Middle frontal gyrus (tissue), 1 donor: ENCODE results near the gene MUC3A.

Source experiments
- DNase-seq: peaks from one replicate; pipeline ENCODE4 v3.0.0-alpha.2; 2015; ENCODE audit warnings: low spot score; ENCODE audit errors: extremely low spot score

Gene MUC3A

DNA sequence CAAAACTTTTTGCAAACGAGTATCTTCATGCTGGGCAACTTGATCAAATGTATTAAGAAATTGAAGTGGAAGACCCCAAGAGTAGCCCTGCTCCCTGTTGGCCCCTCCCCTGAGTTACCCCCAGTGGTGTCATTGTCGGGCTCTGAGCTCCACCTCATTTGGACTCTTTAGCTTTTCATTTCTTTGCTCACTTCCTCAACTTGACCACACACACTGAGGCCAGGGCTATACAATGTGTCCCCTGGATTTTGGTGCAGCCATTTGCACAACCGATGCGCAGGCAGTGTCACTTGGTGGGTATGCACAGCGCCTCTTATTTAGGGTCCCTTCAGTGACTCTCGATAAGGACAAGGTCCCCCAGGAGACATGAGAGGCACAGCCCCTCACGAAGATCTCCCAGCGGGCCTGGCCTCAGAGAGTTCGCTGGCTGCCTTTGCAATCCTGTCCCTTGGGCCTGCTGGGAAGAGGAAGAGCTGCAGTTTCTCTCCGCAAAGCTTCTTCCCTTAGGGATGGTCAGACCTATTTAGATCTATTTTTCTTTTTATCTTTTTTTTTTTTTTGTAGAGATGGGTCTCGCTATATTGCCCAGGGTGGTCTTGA, 2.5 kb upstream of the MUC3A start:
- no peak for DNase-seq

DNA sequence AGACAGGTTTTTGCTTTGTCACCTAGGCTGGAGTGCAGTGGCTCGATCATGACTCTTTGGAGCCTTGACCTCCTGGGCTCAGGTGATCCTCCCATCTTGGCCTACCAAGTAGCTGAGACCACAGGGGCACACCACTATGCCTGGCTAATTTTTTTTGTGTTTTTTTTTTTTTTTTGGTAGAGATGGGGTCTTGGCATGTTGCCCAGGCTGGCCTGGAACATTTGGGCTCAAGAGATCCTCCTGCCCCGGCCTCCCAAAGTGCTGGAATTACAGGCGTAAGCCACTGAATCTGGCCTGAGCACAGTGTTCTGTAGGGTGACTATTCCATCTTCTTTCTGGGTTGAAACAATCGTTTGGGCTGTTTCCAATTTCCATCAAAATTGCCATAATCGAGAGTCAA, 1.5 kb upstream of the MUC3A start:
- DNase-seq, result no peak

DNA sequence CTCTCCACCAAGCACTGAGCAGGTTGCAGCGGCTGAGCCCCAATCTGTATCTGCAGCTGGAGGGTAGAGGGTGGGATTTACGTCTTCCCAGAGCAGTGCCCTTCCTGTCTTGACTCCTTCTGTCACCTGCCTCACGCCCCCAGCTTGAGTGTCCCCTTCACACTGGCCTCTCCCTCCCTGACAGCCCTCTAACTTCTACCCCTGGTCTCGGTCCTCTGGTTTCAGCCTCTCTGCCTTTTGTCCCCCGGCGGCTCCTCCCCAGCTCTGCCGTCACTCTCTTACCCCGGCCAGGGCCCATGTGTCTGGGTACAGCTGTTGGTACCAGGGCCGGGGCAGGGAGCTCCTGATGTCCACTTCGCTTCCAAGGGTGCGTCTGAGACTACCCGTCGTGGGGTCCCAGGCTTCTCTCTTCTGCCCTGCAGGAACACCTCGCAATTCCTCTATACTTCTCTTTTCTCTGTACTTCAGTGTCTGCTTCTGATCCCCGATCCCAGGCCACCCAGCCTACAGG, 654 bp downstream of the MUC3A start:
- DNase-seq, result no peak

DNA sequence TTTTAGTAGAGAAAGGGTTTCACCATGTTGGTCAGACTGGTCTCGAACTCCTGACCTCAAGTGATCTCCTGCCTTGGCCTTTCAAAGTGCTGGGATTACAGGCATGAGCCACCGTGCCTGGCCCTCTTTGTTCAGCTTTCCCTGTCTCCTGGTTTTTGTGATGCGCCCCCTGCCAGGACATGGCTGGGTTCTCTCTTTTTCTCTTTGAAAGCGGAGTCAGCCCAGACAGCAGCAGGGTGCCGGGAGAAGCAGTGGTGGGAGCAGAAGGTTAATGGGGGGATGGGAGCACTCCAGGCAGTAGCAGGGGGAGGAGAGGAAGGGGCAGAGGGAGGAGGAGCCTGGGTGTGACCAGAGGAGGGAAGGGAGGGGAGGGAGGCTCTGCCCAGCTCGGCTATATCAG, 1.8 kb downstream of the MUC3A start:
- no peak for DNase-seq

DNA sequence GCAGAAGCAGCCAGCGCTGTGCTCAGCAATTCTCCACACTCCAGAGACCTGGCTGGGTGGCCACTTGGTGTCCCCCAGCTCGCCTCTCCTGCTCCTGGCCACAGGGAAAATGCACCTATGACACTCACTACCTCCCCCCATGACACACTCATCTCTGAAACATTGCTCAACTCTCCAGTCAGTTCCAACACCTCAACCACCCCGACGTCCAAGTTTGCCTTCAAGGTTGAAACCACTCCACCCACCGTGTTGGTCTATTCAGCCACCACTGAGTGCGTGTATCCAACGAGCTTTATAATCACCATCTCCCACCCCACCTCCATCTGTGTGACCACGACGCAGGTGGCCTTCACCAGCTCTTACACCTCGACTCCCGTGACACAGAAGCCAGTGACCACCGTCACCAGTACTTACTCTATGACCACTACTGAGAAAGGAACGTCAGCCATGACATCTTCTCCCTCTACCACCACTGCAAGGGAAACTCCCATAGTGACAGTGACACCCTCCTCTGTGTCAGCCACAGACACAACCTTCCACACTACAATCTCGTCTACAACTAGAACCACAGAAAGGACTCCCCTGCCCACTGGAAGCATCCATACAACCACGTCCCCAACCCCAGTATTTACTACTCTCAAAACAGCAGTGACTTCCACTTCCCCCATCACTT, 2.7 kb downstream of the MUC3A start:
- no peak for DNase-seq

DNA sequence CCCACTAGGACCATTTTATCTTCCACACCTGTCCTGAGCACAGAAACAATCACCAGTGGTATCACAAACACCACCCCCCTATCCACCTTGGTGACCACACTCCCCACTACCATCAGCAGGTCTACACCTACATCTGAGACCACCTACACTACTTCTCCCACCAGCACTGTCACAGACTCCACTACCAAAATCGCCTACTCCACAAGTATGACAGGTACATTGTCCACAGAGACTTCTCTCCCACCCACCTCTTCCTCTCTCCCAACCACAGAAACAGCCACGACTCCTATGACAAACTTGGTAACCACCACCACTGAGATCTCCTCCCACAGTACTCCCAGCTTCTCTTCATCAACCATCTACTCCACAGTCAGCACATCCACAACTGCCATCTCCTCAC, 3.3 kb downstream of the MUC3A start:
- DNase-seq, result no peak

DNA sequence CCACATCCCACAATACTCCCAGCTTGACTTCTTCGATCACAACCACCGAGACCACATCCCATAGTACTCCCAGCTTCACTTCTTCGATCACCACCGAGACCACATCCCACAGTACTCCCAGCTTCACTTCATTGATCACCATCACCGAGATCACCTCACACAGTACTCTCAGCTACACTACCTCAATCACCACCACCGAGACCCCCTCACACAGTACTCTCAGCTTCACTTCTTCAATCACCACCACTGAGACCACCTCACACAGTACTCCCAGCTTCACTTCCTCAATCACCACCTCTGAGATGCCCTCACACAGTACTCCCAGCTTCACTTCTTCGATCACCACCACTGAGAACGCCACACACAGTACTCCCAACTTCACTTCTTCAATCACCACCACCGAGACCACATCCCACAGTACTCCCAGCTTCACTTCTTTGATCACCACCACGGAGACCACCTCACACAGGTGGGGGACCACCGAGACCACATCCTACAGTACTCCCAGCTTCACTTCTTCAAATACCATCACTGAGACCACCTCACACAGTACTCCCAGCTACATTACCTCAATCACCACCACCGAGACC, 8.6 kb downstream of the MUC3A start:
- DNase-seq, result no peak

DNA sequence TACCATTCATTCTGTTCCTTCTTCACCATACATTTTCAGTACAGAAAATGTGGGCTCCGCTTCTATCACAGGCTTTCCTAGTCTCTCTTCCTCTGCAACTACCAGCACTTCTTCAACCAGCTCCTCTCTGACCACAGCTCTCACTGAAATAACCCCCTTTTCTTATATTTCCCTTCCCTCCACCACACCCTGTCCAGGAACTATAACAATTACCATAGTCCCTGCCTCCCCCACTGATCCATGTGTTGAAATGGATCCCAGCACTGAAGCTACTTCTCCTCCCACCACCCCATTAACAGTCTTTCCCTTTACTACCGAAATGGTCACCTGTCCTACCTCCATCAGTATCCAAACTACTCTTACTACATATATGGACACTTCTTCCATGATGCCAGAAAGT, 10.6 kb downstream of the MUC3A start:
- DNase-seq, result no peak

DNA sequence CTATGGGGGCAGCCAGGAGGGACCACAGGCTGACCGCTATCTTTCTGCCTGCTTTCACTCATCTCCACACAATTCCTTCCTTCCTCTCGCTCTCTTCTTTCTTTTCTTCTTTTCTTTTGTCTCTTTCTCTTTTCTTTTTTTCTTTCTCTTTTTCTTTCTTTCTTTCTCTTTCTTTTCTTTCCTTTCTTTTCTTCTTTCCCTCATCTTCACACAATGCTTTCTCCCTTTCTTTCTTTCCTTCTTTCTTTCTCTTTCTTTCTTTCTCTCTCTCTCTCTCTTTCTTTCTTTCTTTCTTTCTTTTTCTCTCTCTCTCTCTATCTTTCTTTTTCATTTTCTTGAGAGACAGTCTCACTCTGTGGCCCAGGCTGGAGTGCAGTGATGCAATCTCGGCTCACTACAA, 13.2 kb downstream of the MUC3A start:
- DNase-seq, result no peak

DNA sequence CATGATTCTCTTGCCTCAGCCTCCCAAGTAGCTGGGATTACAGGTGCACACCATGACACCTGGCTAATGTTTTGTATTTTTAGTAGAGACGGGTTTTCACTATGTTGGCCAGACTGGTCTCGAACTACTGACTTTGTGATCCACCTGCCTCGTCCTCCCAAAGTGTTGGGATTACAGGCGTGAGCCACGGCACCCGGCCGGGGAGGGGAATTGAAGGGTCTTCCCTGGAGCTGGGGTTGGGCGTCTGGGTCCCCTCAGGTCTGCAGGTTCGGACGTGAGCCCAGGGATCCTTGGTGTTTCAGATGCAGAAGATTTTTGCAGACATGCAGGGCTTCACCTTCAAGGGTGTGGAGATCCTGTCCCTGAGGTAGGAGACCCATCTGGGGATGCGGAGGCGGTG, 14.1 kb downstream of the MUC3A start:
- no peak for DNase-seq

DNA sequence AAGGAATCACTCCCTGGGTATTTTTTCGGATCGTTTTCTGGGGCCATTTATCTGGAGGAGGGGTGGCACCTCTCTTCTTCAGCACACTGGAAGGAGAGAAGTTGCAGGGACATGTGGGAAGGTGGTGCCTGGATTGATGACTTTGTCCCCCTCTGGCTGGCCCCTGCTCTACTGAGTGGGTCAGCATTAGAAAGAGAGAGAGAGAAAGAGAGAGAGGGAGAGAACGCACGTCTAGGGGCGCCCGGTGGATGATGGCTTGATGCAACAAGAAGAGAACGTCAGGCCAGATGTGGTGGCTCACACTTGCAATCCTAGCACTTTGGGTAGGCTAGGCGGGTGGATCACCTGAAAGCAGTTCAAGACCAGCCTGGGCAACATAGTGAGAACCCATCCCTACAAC, 14.5 kb downstream of the MUC3A start:
- no peak for DNase-seq

DNA sequence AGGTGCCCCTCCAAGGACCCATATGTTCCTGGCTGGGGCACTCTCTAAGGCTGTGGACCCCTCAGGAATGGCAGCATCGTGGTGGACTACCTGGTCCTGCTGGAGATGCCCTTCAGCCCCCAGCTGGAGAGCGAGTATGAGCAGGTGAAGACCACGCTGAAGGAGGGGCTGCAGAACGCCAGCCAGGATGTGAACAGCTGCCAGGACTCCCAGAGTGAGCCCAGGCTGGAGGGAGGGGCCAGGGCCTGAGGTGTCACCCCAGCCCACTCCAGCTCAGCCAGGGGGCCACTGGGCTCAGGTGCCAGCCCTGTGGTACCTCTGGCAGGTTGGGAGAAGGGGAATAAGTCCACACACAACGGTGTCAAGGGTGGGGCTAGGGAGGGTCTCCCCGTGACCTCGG, 15.3 kb downstream of the MUC3A start:
- DNase-seq, result no peak

DNA sequence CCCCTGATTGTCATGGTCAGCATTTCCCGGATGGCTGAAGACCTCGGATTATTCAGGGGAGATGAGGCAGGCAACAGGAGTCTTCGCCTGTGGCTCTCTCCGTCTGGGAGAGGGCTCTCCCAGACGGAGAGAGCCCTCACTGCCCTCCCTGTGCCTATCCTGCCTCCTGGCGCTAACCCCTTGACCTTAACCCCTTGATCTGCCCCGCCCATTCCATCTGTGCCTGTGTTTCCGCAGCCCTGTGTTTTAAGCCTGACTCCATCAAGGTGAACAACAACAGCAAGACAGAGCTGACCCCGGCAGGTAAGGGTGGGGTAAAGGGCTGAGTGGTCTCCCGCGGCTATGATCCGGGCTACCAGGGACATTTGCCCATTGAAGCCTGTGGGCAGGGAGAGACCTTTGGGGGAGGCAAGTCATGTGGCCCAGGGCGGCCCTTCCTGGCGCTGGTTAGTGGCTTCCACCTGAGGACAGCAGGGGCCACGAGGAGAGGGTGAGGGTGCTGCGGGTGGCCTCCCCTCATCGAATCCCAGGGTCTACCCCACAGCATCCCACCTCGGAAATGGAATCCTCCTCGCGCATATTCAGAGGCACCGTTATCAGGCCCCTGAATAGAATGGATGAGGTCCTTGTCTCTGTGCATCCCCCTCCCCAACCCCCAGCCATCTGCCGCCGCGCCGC, 15.8 kb downstream of the MUC3A start:
- DNase-seq, result no peak

DNA sequence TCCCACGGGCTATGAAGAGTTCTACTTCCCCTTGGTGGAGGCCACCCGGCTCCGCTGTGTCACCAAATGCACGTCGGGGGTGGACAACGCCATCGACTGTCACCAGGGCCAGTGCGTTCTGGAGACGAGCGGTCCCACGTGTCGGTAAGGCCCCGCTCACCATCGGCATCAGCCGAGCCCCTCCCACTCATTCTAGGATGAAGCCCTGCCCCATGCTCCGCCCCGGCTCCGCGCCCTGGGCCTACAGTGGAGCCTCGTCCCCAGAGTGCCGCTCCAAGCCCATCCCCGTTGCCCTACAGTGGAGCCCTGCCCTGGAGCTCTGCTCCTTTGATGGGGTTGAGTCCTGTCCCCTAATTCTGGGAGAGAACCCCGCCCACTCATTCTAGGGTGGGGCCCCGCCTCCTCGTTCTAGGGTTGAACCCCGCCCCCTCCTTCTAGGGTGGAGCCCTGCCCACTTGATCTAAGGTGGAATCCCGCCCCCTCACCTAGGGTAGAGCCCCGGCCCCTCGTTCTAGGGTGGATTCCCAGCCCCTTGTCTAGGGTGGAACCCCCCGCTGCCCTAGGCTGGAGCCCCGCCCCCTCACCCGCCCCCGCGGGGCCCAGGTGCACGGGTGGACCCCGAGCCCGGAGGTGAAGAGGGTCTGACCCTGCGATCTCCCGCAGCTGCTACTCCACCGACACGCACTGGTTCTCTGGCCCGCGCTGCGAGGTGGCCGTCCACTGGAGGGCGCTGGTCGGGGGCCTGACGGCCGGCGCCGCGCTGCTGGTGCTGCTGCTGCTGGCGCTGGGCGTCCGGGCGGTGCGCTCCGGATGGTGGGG, 16.6 kb downstream of the MUC3A start:
- DNase-seq, result no peak

DNA sequence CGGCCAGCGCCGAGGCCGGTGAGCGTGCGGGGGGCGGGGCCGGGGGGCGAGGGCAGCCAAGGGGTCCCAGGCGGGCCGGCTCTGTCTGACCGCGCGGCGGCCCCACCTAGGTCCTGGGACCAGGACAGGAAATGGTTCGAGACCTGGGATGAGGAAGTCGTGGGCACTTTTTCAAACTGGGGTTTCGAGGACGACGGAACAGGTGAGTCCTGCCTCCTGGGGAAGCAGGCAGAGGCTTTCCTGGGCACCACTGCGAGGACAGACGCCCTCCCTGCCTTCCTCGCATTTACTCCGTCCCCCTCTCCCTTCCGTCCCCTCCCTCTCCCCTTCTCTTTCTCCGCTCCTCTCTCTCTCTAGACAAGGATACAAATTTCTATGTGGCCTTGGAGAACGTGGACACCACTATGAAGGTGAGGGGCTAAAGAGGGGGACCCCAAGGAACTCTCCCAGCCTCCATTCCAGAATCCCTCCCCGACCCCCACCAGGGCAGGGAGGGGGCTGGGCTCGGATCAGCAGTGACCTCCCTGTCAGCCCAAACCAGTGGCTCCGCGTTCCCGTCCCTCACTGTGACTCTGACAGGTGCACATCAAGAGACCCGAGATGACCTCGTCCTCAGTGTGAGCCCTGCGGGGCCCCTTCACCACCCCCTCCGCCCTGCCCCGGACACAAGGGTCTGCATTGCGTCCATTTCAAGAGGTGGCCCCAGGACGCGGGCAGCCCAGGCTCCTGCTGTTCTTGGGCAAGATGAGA, 17.4 kb downstream of the MUC3A start:
- DNase-seq, result no peak

DNA sequence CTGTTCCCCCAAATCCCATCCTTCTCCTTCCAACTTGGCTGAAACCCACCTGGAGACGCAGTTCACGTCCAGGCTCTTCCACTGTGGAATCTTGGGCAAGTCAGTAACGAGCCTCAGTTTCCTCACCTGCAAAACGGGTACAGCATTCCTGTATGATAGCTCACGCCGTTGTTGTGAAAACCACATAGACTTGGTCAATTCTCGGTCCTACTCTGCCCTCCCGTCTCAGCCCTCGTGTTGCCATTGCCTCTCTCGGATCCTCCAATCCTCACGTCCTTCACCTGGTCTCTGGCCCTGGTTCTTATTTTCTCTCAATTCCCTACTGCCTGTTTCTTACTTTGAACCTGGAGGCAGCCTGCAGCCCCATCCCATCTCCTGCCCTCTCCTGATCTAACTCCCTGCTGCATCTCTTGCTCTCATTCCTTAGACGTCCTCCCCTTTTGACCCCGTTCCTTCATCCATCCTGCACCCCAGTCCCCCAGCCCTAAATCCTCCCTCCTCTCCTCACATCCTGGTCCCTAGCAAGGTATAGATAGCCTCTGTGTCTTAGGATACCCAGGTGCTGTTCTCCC, 18.0 kb downstream of the MUC3A start:
- DNase-seq, result no peak

DNA sequence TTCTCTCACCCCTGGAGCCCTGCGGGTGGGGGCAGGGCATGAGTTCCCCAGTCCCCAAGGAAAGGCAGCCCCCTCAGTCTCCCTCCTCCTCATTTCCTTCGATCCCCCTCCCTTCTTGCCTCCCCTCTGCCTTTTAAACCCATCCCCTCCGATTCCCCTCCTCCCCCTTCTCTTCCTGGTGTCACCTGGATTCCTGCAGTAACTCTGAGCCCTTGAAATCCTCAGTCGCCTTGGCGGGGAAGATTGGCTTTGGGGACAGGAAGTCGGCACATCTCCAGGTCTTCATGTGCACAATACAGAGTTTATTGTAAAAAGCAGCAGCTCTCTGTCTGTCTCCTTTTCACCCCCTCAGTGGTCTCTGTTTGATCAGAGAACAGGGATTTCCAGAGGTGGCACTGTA, 18.7 kb downstream of the MUC3A start:
- DNase-seq, result no peak

DNA sequence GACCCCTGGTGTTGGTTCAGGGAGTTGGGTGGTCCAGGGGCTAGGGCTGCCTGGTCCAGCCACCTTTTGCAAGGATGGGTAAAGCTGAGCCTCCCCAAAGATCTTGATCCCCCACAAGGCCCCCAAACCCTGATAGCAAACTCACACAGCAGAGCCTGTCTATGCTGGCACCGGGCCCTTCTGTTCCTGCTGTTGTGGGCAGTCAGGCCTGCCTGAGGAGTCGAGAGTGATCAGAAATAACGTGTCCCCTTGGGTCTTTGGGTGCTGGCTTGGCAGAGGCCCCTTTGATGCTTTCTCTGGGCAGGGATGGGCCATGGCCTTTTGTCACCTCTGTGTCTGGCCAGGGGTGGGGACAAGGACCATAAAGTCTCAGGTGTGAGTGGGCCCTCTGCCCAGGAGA, 19.3 kb downstream of the MUC3A start:
- DNase-seq, result no peak

DNA sequence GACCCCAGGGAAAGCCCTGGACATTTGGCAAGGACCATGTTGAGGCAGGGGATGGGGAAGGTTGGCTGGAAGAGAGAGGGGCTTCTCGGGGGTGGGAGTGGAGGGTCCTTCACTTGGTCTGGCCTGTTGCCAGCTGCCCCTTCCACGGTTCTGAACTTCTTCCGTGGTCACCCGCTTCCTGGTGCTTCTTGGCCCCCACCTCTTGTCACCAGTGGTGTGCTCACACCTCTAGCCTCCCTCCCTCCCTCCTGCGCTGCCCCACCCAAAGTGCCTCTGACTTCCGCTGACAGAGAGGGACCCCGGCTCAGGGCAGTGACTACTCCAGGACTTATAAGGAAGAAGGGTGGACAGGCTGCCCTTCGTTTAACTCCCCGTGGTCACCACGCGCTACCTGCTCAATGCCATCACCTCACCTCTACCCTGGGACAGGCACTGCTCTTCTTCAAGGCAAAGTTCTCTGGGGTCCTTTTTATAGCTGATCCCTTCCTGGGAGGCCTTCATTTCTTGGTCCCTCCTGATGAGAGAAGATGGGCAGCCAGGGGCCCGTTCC, 19.8 kb downstream of the MUC3A start, which contains the start of gene MUC12:
Gene MUC12, plus strand, starts transcription at position 500 of the 550 bp plus-strand sequence. CDS start 58 bp downstream, outside the sequence.
- DNase-seq, result no peak
